ENCODE data around the gene TTLL5. TPM values are rescaled to one million over a fixed set of nuclear protein-coding genes. Genes with fewer than 3 reads are reported as not detected.

Gene TTLL5
- polyA plus RNA-seq, 4 donors = 22.1 to 33.8 (median 28.9) TPM

DNA sequence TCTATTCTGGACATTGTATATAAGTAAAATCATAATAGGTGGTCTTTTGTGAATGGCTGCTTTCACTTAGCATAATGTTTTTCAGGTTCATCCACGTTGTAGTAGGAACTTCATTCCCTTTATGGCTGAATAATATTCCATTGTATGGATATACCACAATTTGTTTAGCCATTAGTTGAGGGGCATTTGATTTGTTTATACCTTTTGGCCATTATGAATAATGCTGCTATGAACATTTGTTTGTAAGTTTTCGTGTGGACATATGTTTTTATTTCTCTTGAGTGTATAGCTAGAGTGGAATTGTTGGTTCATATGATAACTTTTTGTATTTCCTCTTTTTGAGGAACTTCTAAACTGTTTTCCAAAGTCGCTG is 123.3 kb downstream of the TTLL5 start:
- DNase-seq (ENCODE audit: low read depth in 4 of 4, low spot score in 3 of 4) = no peak

DNA sequence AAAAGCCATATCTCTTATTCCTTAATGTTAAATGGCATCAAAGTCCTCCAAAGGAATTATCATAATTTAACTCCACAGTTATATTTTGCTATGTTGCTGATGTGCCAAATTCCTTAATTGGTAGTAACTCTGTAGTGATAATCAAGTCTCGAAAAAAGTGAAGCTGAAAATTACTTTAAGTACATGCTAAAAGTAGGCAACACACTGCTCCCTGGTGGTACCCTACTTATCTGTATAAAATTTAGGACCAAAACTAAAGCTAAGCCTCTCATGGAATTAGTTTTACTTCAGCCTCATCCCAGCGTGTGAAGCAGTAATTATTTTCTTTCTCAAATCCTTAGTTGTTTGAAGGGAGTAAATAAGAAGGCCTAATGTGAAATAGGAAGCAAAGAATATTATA is 132.8 kb downstream of the TTLL5 start:
- DNase-seq (ENCODE audit: low read depth in 4 of 4, low spot score in 3 of 4) = no peak

DNA sequence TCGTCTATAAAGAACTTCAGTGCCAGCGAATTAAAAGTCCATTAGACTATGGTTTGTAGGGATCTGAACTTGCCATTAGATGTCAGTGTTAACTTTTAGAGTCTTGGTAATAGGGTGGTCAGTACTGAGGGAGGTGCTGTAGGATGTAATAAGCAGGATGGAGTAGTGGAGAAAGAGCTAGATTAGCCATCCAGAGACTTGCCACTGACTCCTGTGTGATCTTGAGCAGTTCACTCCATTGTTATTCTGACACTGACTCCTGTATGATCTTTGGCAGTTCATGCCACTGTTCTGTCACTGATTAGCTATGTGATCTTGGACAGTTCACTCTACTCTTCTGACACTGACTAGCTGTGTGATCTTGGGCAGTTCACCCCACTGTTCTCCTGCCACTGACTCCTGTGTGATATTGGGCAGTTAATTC is 133.6 kb downstream of the TTLL5 start:
- DNase-seq (ENCODE audit: low read depth in 4 of 4, low spot score in 3 of 4) = no peak

DNA sequence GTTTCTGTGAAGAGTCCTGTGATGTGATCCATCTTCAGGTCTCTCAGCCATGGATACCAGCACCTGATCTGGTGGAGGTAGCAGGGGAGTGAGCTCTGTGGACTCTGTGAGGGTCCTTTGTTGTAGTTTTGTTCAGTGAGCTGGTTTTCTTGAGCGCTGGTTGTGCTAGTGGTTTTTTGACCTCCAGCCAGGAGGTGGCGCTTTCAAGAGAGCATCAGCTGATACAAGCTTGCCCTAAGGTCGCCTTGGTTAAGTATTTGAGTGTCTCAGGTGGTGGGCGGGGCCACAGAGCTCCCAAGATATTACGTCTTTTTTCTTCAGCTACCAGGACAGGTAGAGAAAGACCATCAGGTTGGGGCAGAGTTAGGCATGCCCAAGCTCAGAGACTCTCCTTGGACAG is 139.7 kb downstream of the TTLL5 start:
- DNase-seq (ENCODE audit: low read depth in 4 of 4, low spot score in 3 of 4) = no peak

DNA sequence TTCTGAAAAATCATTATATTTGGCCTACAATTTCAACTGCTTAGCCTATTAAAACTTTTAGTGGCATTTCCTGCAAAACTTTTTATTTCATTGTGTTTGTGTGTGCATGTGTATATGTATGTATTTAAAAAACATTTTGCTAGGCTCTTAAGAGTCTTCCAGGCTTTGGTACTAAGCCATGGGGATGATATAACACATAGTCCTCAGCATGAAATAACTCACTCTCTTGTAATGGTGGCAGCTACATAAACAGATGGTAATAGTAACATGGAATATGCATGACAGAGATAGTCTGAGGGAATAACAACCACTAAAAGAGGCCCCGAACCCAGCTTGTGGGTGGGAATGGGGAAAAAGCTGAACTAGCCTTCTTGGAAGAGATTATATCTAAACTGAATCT is 141.4 kb downstream of the TTLL5 start:
- no peak for DNase-seq (ENCODE audit: low read depth in 4 of 4, low spot score in 3 of 4)

DNA sequence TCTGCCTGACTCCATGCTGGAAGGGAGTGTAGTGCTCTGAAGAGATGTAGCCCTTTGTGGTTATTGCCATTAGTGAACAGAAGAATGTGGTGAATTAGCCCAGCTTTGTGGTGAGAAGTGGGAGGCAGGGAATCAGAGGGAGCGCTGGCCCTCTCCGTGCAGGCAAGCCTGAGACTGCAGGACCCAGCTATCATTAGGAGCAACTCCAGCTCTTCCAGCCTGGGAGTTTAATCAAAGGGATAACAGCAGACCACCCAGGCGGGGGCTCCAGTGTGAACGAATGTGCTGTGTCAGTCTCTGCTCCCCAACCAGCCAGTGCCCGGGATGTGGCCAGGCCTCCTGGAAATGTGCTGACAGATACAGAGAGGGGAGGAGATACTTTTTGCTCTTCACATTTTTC is 142.7 kb downstream of the TTLL5 start:
- no peak for DNase-seq (ENCODE audit: low read depth in 4 of 4, low spot score in 3 of 4)

DNA sequence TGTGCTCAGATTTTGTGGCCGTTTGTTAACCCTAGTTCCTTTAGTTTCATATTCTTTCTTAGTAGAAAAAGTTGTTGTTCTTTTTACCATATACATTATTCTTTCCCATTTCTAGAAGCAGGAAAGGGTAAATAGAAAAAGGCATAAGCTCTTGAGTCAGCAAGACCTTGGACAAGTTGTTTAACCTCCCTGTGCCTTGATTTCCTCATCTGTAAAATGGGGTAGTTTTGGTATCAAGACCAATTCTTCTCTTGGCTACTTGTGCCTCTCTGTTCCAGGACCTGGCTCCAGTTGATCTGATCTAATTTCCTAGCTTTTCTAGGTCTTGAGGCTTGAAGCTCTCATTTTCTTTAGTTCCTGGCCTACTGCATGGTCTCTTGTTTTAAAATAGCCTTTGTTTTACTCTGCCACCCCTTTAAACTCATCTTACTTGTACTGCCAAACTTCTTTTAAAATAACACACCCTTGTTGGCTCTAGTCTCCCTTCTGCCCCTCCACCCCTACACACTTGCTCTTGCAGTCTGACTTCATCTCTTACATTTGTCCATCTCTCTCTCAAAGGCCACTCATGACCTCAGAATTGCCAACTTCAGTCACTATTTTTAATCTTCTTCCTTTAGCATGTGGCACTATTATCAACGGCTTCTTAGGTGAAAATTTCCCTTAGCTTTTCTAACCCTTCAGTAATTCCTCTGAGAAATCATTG is 143.7 kb downstream of the TTLL5 start:
- DNase-seq (ENCODE audit: low read depth in 4 of 4, low spot score in 3 of 4) = no peak

DNA sequence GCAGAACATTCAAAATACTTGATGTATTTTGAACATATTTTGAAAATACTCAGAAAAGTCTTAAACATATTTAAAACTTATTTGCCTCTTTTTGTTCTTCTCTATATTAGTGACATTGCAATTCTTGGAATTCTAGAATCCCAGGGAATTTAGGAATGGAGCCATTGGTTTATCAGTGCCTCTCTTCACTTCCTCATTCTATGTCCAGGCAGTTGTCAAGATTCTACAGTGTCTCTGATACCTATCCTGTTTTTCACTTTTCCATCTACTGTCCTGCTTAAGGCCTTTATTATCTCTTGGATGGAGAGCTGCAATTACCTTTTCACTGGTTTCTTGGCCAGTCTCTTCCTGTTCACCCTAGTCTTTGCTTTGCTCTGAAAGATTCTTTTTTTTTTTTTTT is 144.6 kb downstream of the TTLL5 start:
- DNase-seq (ENCODE audit: low read depth in 4 of 4, low spot score in 3 of 4) = no peak

DNA sequence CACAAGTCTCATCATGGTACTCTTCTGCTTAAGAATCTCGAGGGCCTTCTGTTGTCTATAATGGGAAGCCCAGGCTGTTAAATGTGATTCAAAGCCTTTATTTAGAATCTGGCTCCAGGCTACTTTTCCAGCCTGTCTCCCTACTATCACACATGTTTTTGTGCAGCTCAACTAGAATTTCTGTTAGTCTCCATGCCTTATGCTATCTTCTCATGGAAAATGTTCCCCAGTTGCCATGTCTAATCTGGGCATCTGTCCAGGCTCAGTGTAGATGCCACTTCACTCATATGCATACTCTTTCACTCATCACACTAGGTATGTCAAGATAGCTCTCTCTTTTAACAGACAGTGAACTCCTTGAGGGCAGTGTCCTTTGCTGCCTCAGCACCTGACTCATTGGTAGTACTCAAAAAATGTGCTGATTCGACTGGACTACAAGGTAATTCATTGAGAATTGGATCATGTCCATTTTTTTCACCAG is 145.3 kb downstream of the TTLL5 start:
- DNase-seq (ENCODE audit: low read depth in 4 of 4, low spot score in 3 of 4) = no peak

DNA sequence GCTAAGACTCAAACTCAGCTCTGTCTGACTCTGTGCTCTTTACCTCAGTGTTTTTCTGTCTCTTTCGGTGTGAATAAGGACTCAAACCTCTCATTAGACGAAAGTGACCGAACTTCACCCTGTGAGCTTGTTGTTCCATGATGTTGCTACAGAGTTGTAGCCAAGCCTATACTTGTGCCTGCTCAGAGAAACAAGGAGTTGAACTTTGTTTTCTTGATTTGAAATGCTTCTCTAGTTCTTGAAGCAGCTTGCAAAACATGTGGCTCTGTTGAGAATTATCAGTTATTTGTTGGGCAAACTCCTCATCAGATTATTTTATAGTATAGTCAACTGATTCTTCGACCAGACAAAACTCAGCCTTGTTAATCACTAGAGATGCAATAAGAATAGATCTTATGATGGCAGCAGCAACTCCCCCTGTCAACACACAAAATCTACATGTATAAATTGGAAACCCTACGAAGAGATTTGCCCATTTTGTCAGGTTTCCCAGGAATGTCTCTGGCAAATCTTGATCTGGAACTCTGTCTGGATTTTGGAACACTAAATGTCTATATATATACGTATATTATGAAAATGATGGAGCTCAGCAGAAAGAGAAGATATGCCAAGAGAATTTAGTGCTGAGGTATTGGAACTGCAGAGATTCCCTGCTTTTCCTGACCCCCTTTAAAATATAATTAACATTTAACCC is 146.8 kb downstream of the TTLL5 start:
- no peak for DNase-seq (ENCODE audit: low read depth in 4 of 4, low spot score in 3 of 4)

DNA sequence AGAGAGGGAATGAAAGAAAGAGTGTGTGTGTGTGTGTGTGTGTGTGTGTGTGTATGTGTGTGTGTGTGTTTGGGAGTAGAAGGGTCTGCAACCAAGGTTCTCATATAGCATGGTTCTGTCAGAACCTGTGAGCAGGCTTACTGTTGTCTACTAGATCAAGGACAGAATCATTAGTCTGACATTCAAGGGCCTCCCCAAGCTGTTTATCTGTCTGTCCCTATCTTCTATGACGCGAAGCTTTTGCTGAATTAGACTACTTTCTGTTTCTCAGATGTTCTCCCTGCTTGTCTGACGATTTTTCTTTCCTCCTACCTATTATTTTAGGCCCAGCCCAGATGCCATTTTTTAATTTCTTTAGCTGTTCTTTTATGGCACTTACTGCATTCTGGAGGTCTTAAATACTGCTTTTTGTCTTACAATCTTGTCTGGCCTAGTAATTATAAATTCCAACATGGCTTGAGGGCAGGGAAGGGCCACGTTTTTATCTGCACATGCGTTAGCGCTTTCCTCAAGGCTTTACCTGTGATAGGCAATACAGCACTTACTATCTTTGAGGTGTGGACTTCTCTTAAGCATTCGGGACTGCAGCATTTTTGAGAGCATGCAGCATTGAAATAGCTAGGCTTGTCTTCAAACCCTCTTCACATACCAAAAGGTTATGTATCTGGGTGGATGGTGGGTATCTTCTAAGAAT is 150.2 kb downstream of the TTLL5 start:
- DNase-seq (ENCODE audit: low read depth in 4 of 4, low spot score in 3 of 4) = no peak

DNA sequence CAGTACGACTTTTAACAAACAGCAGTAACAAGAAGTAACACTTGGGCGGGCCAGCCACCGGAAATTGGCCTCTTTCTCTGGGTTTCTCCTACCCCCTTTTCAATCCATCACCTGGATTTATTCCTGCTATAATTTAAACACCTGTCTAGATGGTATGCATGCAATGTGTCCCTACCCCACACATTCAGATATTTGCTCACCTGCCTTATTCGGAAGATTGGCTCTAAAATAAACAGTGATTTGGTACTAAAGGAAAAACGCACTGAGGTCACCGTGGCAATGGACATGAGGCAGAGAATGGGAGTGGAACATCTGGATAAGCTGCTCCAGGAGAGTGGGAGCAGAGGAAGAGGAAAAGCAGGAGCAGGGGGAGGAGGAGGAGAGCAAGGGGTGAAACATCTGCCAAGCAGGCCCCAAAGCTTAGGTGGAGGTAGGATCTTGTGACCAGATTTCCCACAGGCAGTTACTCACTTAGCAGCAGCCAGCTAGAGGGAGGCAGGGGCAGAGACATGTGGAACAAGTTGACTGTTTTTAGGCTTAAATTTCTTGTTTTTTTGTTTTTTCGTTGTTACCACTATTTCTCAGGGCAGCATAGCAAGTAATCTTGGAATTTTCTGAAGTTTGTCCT is 150.9 kb downstream of the TTLL5 start:
- no peak for DNase-seq (ENCODE audit: low read depth in 4 of 4, low spot score in 3 of 4)

DNA sequence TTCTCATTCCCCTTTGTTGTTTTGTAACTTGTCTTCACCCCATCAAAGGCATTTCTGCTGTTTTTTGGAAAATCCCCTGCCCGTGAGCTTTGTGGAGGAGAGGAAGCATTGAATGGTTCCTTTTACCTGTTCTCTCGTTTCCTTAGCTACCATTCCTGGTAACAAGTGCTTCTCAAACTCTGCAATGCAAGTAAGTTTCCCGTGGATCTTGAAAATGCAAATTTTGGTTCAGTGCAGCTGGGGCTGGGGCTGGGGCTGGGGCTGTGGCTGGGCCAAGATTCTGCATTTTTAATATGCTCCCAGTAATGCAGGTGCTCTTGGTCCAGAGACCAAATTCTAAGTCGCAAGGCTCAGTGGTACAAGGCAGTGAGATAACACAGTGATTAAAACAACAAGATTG is 151.6 kb downstream of the TTLL5 start:
- no peak for DNase-seq (ENCODE audit: low read depth in 4 of 4, low spot score in 3 of 4)

DNA sequence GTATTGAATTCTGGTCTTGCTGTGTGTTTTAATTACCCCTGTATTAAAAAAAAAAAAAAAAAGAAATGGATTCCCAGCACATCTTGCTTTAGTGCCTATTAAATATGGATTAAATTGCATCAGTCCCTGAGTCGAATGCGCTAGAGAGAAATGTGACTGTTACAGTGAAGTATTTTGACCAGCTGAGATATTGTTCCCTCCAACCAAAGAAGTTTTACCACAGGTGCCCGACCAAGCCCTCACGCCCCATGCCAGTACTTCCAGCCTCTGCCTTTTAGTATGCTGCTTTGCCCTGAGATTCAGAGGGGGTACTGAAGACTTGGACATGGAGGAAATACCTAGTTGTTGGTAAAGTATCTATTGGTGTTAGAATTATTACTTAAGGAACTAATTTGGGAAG is 159.7 kb downstream of the TTLL5 start:
- no peak for DNase-seq (ENCODE audit: low read depth in 4 of 4, low spot score in 3 of 4)

DNA sequence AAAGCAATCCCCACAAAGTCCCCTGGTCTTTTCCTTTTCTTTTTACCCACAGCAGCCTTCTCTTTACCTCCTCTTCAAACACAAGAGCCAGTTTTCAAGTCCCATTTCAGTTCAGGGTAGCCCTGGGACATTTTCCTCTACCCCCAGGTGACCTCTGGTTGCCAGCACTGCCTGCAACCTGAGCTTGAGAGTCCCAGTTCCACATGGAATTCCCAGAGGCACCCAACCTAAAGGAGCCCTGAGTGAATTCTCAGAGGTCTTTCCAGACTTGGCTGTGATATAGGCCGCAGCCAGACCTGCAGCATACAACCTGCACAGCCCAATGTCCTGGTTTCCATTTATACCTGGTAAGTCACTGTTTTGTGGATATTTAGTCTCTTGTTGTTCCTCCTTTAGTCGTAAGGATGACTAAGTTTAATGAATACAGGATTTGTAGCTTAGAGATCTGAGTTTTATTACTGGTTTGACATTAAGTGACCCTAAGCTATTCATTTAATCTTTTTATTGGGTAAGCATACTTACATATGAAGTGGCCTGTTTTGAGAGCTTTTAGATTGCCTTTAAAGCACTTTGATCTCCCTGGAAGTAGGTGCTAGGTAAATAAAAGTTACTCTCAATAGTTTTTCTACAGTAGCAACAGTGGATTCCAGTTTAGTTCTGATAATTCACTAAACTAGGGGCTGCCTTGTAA is 160.9 kb downstream of the TTLL5 start:
- no peak for DNase-seq (ENCODE audit: low read depth in 4 of 4, low spot score in 3 of 4)

DNA sequence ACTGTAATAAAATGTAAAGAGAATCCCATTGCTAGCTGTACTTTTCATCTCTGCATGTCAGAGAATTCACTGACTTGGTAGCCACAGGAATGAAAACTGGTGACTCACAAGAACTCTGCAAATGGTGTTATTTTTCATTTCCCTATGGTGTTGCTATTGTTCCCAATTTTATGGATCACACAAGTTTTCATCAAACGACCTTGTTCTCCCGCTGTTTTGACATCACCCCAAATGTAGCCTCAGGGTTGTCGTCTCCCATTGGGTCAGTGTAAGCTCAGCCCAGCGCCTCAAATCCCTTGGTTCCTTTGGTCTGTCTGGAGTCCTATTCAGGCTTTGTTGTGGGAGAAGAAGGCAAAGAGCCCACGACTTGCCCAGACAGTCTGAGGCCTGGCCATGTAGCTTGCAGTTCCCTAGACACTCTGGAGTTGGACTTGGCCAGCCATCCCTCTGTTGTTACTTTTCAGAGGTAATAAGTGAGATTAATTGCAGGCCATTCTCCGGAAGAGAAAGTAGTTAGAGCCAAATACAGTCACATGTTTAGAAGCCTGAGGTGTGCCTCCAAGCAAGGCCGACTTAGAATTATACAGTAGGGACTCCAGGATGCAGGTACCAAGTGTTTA is 161.6 kb downstream of the TTLL5 start:
- DNase-seq (ENCODE audit: low read depth in 4 of 4, low spot score in 3 of 4) = no peak

DNA sequence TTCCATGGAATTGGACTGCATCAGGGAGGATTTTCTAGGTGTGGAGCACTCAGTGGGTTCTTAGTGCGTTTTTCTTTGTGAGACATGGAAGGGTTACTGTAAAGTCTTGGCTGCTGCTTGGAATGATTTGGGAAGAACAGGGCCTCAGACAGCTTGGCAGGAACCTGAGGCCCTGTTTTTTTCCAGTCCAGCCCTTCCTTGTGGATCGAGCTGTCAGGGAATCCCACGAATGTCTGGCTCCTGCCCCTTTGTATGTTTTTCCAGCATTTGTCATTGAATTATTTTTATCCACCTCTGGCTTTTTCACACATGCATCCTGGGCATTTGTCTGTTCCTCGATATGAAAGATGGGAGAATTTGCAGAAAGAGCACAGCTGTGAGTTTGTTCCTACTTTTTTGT is 162.3 kb downstream of the TTLL5 start:
- no peak for DNase-seq (ENCODE audit: low read depth in 4 of 4, low spot score in 3 of 4)

DNA sequence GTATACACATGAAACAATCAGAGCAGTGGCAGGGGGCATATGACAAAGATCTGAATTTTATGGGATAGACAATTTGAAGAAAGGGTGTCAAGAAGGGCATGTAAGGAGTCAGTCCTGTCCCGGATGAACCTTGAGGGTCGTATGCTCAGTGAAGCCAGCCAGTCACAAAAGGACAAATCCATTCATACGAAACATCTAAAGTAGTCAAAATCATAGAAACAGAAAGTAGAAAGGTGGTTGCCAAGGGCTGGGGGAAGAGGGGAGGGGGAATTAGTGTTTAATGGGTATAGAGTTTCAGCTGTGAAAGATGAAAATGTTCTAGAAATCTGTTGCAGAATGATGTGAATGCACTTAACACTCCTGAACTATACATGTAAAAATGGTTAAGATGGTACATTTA is 163.3 kb downstream of the TTLL5 start:
- no peak for DNase-seq (ENCODE audit: low read depth in 4 of 4, low spot score in 3 of 4)

DNA sequence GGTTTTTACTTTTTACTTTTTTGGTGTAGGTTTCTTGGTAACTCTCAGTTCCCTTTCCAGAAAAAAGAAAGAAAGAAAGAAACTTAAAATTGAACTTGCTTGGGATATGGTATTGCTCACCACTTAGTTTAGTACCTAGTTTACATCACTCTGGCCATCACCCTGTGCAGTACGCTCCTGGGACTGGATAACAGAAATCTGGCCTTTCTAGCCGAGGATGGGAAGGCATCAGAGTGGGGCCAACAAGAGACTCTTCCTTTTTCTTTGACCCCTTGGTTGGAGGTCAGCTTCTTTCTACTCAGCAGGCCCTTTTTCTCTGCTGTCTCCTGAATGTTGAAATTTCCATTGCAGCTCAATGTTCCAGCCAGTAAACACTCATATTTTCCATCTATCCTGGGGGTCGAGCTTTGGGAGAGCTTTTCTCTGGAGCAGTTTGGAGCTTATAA is 164.1 kb downstream of the TTLL5 start:
- no peak for DNase-seq (ENCODE audit: low read depth in 4 of 4, low spot score in 3 of 4)

DNA sequence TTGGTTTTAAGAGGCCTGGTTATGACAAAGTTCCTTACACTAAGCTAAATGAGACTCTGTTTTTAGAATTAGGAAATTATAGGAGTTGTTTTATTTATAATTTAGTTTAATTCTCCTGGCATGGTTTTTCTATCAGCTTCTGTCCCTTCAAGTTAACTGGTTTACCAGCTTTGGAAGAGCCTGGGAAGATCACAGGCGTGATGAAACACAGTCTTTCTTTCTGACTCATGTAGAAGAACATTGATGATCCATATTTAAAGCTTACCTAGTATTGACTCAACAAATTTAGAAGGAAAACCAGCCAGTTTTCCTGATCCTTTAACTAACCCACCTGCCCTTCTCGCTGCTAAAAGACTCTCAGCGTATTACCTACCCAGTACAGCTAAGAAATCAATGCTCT is 165.6 kb downstream of the TTLL5 start:
- DNase-seq (ENCODE audit: low read depth in 4 of 4, low spot score in 3 of 4) = no peak

Data from left renal pelvis (tissue), 4 donors.